GM12864 (cell line): Measurements from ENCODE around the gene TMEM72.

ENCODE experiments used
- DNase-seq: peaks from one replicate; pipeline ENCODE4 v3.0.0-alpha.2; 2011; ENCODE audit warnings: low read depth
- H3K4me3 ChIP-seq: 2 replicates; pipeline ENCODE4 v1.5.1; 2011; ENCODE audit warnings: mild to moderate bottlenecking, low read depth, low read length, control low read depth
- CTCF ChIP-seq: IDR thresholded peaks from 2 replicates; pipeline ENCODE4 v1.5.1; 2011; ENCODE audit warnings: low read depth, mild to moderate bottlenecking, moderate library complexity, low read length, control low read depth, inconsistent platforms; ENCODE audit errors: missing control alignments

The TMEM72 gene

GRCh38 chr10:44980309-44981171 lies 69.4 kb downstream of the TMEM72 start:
- no peak overlapping the region for H3K4me3 ChIP-seq
- no peak for TF ChIP-seq CTCF
- no peak for DNase-seq

- no peak for DNase-seq
- no peak overlapping the region for H3K4me3 ChIP-seq
- TF ChIP-seq CTCF = no peak
These were observed 70.3 kb downstream of the TMEM72 start for GRCh38 chr10:44981172-44982113.

- no peak for DNase-seq
- no peak for TF ChIP-seq CTCF
- no peak overlapping the region for H3K4me3 ChIP-seq
These were observed 71.0 kb downstream of the TMEM72 start for GRCh38 chr10:44982114-44982460.

GRCh38 chr10:44982496-44982895 lies 71.4 kb downstream of the TMEM72 start:
- H3K4me3 ChIP-seq = no peak overlapping the region

GRCh38 chr10:44983066-44983894 lies 72.1 kb downstream of the TMEM72 start:
- TF ChIP-seq CTCF = no peak
- H3K4me3 ChIP-seq = no peak overlapping the region
- DNase-seq = no peak

More at GRCh38 chr10:44982496-44982895, 71.4 kb downstream of the TMEM72 start:
- no peak for TF ChIP-seq CTCF
- DNase-seq = no peak

GRCh38 chr10:44983895-44984278 lies 72.8 kb downstream of the TMEM72 start:
- DNase-seq = no peak
- TF ChIP-seq CTCF = no peak
- no peak overlapping the region for H3K4me3 ChIP-seq
